Measurements from ENCODE around the gene MAML2.

MAML2 gene

GRCh38 chr11:95984072-95984471 is 358.9 kb downstream of the MAML2 start:
- no peaks in the 10 kb centered on the region for H3K27me3 ChIP-seq (ENCODE audit: insufficient read depth, poor library complexity, severe bottlenecking)
- ATAC-seq (ENCODE audit: low read depth) (no peak), DNase-seq (ENCODE audit: low spot score) (no peak)
- H3K27ac ChIP-seq (ENCODE audit: poor library complexity, severe bottlenecking) = no peak overlapping the region
- no peaks in the 10 kb centered on the region for H3K36me3 ChIP-seq (ENCODE audit: low read depth)
- no peak for TF ChIP-seq CTCF (IDR thresholded peaks at IDR 0.05; ENCODE audit: poor library complexity, severe bottlenecking)
- no peaks in the 10 kb centered on the region for H3K4me1 ChIP-seq (ENCODE audit: insufficient read depth, poor library complexity, severe bottlenecking)
- H3K9me3 ChIP-seq (ENCODE audit: severe bottlenecking) = no peaks in the 10 kb centered on the region
- H3K4me3 ChIP-seq (ENCODE audit: severe bottlenecking) = no peak overlapping the region

GRCh38 chr11:95977534-95978174 is 365.3 kb downstream of the MAML2 start:
- no peak overlapping the region for H3K4me3 ChIP-seq (ENCODE audit: severe bottlenecking)
- no peaks in the 10 kb centered on the region; the same call in 1 of the 2 replicates for H3K36me3 ChIP-seq (ENCODE audit: low read depth)
- no peaks in the 10 kb centered on the region for H3K4me1 ChIP-seq (ENCODE audit: insufficient read depth, poor library complexity, severe bottlenecking)
- no peaks in the 10 kb centered on the region for H3K9me3 ChIP-seq (ENCODE audit: severe bottlenecking)
- H3K27ac ChIP-seq (ENCODE audit: poor library complexity, severe bottlenecking) = no peak overlapping the region
- ATAC-seq (ENCODE audit: low read depth) (no peak), DNase-seq (ENCODE audit: low spot score) (no peak)
- no peaks in the 10 kb centered on the region for H3K27me3 ChIP-seq (ENCODE audit: insufficient read depth, poor library complexity, severe bottlenecking)
- TF ChIP-seq CTCF (IDR thresholded peaks at IDR 0.05; ENCODE audit: poor library complexity, severe bottlenecking) = no peak

GRCh38 chr11:95976550-95976949 is 366.4 kb downstream of the MAML2 start:
- H3K4me3 ChIP-seq (ENCODE audit: severe bottlenecking) = no peak overlapping the region
- no peak overlapping the region for H3K27ac ChIP-seq (ENCODE audit: poor library complexity, severe bottlenecking)
- H3K9me3 ChIP-seq (ENCODE audit: severe bottlenecking) = no peaks in the 10 kb centered on the region
- no peaks in the 10 kb centered on the region; the same call in 1 of the 2 replicates for H3K36me3 ChIP-seq (ENCODE audit: low read depth)
- H3K4me1 ChIP-seq (ENCODE audit: insufficient read depth, poor library complexity, severe bottlenecking) = no peaks in the 10 kb centered on the region
- no peak for ATAC-seq (ENCODE audit: low read depth)
- H3K27me3 ChIP-seq (ENCODE audit: insufficient read depth, poor library complexity, severe bottlenecking) = no peaks in the 10 kb centered on the region
- DNase-seq (ENCODE audit: low spot score) = no peak
- TF ChIP-seq CTCF (IDR thresholded peaks at IDR 0.05; ENCODE audit: poor library complexity, severe bottlenecking) = no peak

GRCh38 chr11:95975343-95975742 is 367.7 kb downstream of the MAML2 start:
- no peaks in the 10 kb centered on the region; the same call in 1 of the 2 replicates for H3K36me3 ChIP-seq (ENCODE audit: low read depth)
- no peaks in the 10 kb centered on the region for H3K9me3 ChIP-seq (ENCODE audit: severe bottlenecking)
- no peak overlapping the region for H3K4me3 ChIP-seq (ENCODE audit: severe bottlenecking)
- ATAC-seq (ENCODE audit: low read depth) (no peak), DNase-seq (ENCODE audit: low spot score) (no peak)
- TF ChIP-seq CTCF (IDR thresholded peaks at IDR 0.05; ENCODE audit: poor library complexity, severe bottlenecking) = no peak
- H3K27ac ChIP-seq (ENCODE audit: poor library complexity, severe bottlenecking) = no peak overlapping the region
- H3K4me1 ChIP-seq (ENCODE audit: insufficient read depth, poor library complexity, severe bottlenecking) = no peaks in the 10 kb centered on the region
- H3K27me3 ChIP-seq (ENCODE audit: insufficient read depth, poor library complexity, severe bottlenecking) = no peaks in the 10 kb centered on the region

- H3K27me3 ChIP-seq (ENCODE audit: insufficient read depth, poor library complexity, severe bottlenecking) = no peaks in the 10 kb centered on the region
- no peak for TF ChIP-seq CTCF (IDR thresholded peaks at IDR 0.05; ENCODE audit: poor library complexity, severe bottlenecking)
- H3K4me1 ChIP-seq (ENCODE audit: insufficient read depth, poor library complexity, severe bottlenecking) = no peaks in the 10 kb centered on the region
- H3K9me3 ChIP-seq (ENCODE audit: severe bottlenecking) = no peaks in the 10 kb centered on the region
- no peak overlapping the region for H3K27ac ChIP-seq (ENCODE audit: poor library complexity, severe bottlenecking)
- no peaks in the 10 kb centered on the region; the same call in 1 of the 2 replicates for H3K36me3 ChIP-seq (ENCODE audit: low read depth)
- DNase-seq (ENCODE audit: low spot score) (no peak), ATAC-seq (ENCODE audit: low read depth) (no peak)
- no peak overlapping the region for H3K4me3 ChIP-seq (ENCODE audit: severe bottlenecking)
These were observed 370.9 kb downstream of the MAML2 start for GRCh38 chr11:95972060-95972459.

All from RWPE2 (cell line).